ENCODE data around the gene ATXN1.

DNA sequence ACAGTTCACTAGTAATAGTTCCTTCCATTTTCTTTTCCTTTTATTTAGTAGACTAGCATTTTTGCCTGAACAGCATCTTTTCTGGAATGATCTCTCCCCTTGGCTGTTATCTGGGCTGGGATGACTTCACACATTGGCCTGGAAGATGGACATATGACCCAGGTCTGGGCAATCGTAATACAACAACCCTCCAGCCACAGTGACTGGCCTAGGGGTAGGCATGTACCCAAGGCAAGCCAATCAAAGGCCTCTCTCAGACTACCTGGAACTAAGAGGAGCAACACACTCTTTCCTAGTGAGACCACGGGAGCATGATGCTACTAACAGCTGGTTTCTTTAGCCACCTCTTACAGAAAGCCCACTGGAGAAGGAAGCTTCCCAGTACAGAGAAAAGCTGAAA lies 270.6 kb downstream of the ATXN1 start:
- TF ChIP-seq, protein P1, sequence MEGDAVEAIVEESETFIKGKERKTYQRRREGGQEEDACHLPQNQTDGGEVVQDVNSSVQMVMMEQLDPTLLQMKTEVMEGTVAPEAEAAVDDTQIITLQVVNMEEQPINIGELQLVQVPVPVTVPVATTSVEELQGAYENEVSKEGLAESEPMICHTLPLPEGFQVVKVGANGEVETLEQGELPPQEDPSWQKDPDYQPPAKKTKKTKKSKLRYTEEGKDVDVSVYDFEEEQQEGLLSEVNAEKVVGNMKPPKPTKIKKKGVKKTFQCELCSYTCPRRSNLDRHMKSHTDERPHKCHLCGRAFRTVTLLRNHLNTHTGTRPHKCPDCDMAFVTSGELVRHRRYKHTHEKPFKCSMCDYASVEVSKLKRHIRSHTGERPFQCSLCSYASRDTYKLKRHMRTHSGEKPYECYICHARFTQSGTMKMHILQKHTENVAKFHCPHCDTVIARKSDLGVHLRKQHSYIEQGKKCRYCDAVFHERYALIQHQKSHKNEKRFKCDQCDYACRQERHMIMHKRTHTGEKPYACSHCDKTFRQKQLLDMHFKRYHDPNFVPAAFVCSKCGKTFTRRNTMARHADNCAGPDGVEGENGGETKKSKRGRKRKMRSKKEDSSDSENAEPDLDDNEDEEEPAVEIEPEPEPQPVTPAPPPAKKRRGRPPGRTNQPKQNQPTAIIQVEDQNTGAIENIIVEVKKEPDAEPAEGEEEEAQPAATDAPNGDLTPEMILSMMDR (IDR thresholded peaks at IDR 0.05), result no peak
- TF ChIP-seq POLR2A (IDR thresholded peaks at IDR 0.05), result no peak

Data from transverse colon (tissue), 3 donors.